ENCODE results near the gene STK24.

- TF ChIP-seq CTCF (IDR thresholded peaks at IDR 0.05), result no peak
- TF ChIP-seq ZFX (IDR thresholded peaks at IDR 0.05; ENCODE audit: borderline replicate concordance), result no peak
Measured at GRCh38 chr13:98592362-98592732, 15.4 kb upstream of the STK24 start.
